Measurements from ENCODE around the gene TRIOBP.

The TRIOBP gene

GRCh38 chr22:37752189-37753087 is 55.6 kb downstream of the TRIOBP start:
- DNase-seq, result peak; percentile 65 to 82

- no peak for DNase-seq
These were observed 56.9 kb downstream of the TRIOBP start for GRCh38 chr22:37753746-37754145.

- no peak for DNase-seq
These were observed 60.8 kb downstream of the TRIOBP start for GRCh38 chr22:37757663-37758062.

- no peak for DNase-seq
These were observed 61.8 kb downstream of the TRIOBP start for GRCh38 chr22:37758694-37759093.

GRCh38 chr22:37759281-37759680 is 62.4 kb downstream of the TRIOBP start:
- no peak for DNase-seq

- DNase-seq, result no peak
These were observed 63.3 kb downstream of the TRIOBP start for GRCh38 chr22:37760152-37760551.

- DNase-seq, result no peak
These were observed 65.6 kb downstream of the TRIOBP start for GRCh38 chr22:37762389-37762836.

GRCh38 chr22:37763012-37763411 is 66.2 kb downstream of the TRIOBP start:
- DNase-seq, result no peak

- no peak for DNase-seq
These were observed 66.8 kb downstream of the TRIOBP start for GRCh38 chr22:37763652-37764051.

GRCh38 chr22:37764622-37765021 is 67.8 kb downstream of the TRIOBP start:
- DNase-seq, result peak in 1 of 2 experiments; percentile 19

- DNase-seq, result no peak
These were observed 68.7 kb downstream of the TRIOBP start for GRCh38 chr22:37765498-37765897.

GRCh38 chr22:37765953-37766576 is 69.2 kb downstream of the TRIOBP start:
- no peak for DNase-seq

- DNase-seq, result no peak
These were observed 71.4 kb downstream of the TRIOBP start for GRCh38 chr22:37768273-37768672.

GRCh38 chr22:37769056-37769455 is 72.2 kb downstream of the TRIOBP start:
- no peak for DNase-seq

- no peak for DNase-seq
These were observed 74.2 kb downstream of the TRIOBP start for GRCh38 chr22:37771081-37771480.

GRCh38 chr22:37771702-37772427 is 75.0 kb downstream of the TRIOBP start:
- no peak for DNase-seq

GRCh38 chr22:37774728-37775127 is 77.9 kb downstream of the TRIOBP start:
- no peak for DNase-seq

- no peak for DNase-seq
These were observed 79.2 kb downstream of the TRIOBP start for GRCh38 chr22:37775785-37776638.

- DNase-seq, result no peak
These were observed 79.8 kb downstream of the TRIOBP start for GRCh38 chr22:37776639-37777005.

- no peak for DNase-seq
These were observed 80.4 kb downstream of the TRIOBP start for GRCh38 chr22:37777122-37777687.

- DNase-seq, result no peak
These were observed 81.6 kb downstream of the TRIOBP start for GRCh38 chr22:37778370-37779009.

All from NCI-H446 (cell line).